Measurements from ENCODE around the gene CEP131.

DNA sequence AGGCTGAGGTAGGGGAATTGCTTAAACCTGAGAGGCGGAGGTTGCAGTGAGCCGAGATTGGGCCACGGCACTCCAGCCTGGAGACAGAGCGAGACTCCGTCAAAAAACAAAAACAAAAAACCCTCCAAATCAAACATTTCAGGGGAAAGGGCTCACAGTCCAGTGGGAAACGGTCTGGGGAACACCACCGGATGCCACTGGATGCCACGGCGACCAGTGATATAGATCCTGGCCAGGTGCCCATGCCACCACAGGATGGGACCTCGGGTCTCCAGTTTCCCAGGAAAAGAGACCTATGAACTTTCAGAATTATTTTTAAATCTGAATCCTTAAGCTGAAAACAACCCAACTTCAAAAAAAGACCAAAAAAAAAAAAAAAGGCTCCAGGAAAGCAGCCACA, 12.3 kb downstream of the CEP131 start:
- TF ChIP-seq, protein P1, sequence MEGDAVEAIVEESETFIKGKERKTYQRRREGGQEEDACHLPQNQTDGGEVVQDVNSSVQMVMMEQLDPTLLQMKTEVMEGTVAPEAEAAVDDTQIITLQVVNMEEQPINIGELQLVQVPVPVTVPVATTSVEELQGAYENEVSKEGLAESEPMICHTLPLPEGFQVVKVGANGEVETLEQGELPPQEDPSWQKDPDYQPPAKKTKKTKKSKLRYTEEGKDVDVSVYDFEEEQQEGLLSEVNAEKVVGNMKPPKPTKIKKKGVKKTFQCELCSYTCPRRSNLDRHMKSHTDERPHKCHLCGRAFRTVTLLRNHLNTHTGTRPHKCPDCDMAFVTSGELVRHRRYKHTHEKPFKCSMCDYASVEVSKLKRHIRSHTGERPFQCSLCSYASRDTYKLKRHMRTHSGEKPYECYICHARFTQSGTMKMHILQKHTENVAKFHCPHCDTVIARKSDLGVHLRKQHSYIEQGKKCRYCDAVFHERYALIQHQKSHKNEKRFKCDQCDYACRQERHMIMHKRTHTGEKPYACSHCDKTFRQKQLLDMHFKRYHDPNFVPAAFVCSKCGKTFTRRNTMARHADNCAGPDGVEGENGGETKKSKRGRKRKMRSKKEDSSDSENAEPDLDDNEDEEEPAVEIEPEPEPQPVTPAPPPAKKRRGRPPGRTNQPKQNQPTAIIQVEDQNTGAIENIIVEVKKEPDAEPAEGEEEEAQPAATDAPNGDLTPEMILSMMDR (conservative IDR thresholded peaks at IDR 0.05 in 1 of 2, IDR thresholded peaks at IDR 0.05 in 1 of 2; ENCODE audit: extremely low read depth in 1 of 2, insufficient read depth in 1 of 2, low read depth in 1 of 2, low read length in 2 of 2) = no peak
- TF ChIP-seq EZH2 (IDR thresholded peaks at IDR 0.05; ENCODE audit: borderline replicate concordance, low read length) = no peak

Measured in mammary epithelial cell (primary cell).